Measurements from ENCODE around the gene ZNF436. TPM values are rescaled to one million over a fixed set of nuclear protein-coding genes. Genes with fewer than 3 reads are reported as not detected.

The ZNF436 gene
- polyA plus RNA-seq, 1 experiment = 17.2 TPM

DNA sequence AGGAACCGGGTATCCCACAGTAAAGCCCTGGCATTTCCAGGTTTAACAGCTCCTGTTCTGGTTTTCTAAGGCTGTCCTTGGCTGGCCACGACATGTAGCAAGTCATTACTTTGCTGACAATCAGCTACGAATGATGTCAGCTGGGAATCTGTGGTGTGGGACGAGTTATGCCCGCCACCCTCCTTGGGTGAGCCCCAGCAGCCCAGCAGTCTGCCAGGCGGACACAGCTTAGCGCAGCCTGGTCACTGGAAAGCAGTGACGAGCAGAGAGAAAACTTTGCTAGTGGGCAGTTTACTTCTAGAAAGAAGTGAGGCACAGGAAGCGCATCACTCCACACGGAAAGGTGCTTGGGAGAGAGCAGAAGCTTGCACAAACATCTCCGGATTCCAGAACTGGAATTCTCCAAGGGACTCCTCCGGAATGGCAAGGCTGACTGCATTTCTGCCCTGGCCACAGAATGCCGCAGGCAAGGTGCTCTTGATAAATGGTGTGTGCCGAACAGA is 15.5 kb upstream of the ZNF436 start:
- POLR2A ChIA-PET = interaction anchor here (0.7 to 2.5 kb wide), 4 partner anchors 9 to 1330 kb away, joined by 3 to 15 read pairs (median 4); partner anchors contain the start of genes HNRNPR and ZNF436
- H3K27me3 ChIP-seq (ENCODE audit: control insufficient read depth, insufficient read depth, low read length) = no peaks in the 10 kb centered on the region
- DNase-seq (ENCODE audit: low read depth, low spot score) = no peak
- CTCF ChIA-PET = interaction anchor here (1.0 to 1.1 kb wide), 3 partner anchors 9 to 19 kb away, joined by 3 read pairs; no protein-coding TSS in a partner anchor
- H3K4me3 ChIP-seq (ENCODE audit: low read depth, low read length) = no peak overlapping the region
- TF ChIP-seq, protein P1, sequence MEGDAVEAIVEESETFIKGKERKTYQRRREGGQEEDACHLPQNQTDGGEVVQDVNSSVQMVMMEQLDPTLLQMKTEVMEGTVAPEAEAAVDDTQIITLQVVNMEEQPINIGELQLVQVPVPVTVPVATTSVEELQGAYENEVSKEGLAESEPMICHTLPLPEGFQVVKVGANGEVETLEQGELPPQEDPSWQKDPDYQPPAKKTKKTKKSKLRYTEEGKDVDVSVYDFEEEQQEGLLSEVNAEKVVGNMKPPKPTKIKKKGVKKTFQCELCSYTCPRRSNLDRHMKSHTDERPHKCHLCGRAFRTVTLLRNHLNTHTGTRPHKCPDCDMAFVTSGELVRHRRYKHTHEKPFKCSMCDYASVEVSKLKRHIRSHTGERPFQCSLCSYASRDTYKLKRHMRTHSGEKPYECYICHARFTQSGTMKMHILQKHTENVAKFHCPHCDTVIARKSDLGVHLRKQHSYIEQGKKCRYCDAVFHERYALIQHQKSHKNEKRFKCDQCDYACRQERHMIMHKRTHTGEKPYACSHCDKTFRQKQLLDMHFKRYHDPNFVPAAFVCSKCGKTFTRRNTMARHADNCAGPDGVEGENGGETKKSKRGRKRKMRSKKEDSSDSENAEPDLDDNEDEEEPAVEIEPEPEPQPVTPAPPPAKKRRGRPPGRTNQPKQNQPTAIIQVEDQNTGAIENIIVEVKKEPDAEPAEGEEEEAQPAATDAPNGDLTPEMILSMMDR (IDR thresholded peaks at IDR 0.05; ENCODE audit: low read depth, low read length) = no peak
- peaks cover 7% of the 10 kb centered on the region for H3K9me3 ChIP-seq (ENCODE audit: control insufficient read depth, insufficient read depth, low read length)
- peak overlapping the region; percentile 21 for H3K27ac ChIP-seq (ENCODE audit: low read depth, low read length)

DNA sequence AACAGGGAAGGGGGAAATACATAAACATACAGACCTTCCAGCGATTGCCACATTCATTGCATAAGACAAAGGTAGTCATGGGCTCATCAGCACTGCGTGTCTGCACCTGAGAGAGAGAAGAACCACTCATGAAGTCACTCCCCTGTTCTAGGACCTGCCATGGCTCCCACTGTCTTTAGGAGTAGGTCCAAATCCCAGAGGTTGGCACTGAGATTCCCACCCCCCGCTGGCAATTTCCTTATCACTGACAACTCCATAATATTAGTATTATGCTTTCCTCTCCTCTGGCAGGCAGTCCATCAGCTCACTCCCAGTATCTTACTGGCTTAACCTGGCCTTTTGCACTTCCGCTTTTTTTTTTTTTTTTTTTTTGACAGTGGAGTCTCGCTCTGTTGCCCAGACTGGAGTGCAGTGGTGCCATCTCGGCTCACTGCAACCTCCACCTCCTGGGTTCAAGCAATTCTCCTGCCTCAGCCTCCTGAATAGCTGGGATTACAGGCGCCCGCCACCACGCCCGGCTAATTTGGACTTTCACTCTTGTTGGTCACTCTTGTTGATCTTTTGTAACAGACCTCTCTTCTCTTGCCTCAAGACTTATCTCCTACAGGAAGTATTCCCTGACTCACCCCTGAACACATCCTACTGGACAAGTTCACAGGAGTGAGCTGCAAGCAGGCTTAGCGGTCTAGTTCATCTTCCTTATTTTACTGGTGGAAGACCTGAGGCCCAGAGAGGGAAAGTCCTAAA is 14.8 kb upstream of the ZNF436 start:
- ChIA-PET CTCF (interaction anchor here (1.0 to 1.1 kb wide), 3 partner anchors 10 to 20 kb away, joined by 3 read pairs; no protein-coding TSS in a partner anchor), POLR2A (interaction anchor here (0.6 to 2.5 kb wide), 4 partner anchors 9 to 1330 kb away, joined by 3 to 15 read pairs (median 4); partner anchors contain the start of genes HNRNPR and ZNF436)
- H3K4me3 ChIP-seq (ENCODE audit: low read depth, low read length) = no peak overlapping the region
- no peak for DNase-seq (ENCODE audit: low read depth, low spot score)
- peaks cover 7% of the 10 kb centered on the region for H3K9me3 ChIP-seq (ENCODE audit: control insufficient read depth, insufficient read depth, low read length)
- TF ChIP-seq, protein P1 (IDR thresholded peaks at IDR 0.05; ENCODE audit: low read depth, low read length) = no peak
- H3K27me3 ChIP-seq (ENCODE audit: control insufficient read depth, insufficient read depth, low read length) = no peaks in the 10 kb centered on the region
- H3K27ac ChIP-seq (ENCODE audit: low read depth, low read length) = no peak overlapping the region

DNA sequence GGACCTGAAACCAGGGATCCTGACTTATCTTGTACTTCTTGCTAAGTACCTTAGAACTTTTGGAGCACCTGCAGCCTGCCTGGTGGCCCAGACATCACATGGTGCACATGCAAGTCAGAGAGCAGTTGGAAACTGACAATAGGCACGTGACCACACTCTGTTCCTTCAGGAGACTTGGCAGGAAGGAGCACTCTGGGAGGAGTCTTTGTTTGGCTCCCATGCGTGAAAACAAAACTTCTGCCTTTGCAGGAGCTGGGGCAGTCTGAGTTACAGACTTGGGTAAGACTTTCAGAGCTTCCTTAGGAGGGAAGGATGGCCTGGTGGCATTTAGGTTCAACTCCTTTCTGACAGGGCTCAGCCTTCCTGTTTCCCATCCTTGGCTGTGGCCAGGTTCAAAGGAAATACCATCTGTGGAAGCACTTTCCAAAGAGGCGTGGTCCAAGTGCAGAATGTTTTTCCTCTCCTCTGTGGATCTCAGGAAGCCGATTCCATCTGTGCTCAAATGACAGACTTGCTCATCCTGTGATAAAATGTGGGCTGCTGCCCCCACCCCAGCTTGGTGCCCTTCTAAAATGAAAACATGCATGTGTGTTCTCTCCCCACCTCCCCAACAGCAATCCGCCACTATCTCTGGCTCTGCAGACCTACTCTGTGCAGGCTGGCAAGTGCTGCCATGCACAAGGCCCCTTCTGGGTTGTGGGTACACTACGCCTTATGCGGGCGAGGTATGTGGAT is 14.1 kb upstream of the ZNF436 start:
- POLR2A ChIA-PET = interaction anchor here (2.5 kb wide), 1 partner anchor 39 kb away, joined by 15 read pairs; the partner anchor contains the start of gene HNRNPR
- DNase-seq (ENCODE audit: low read depth, low spot score) = no peak
- H3K9me3 ChIP-seq (ENCODE audit: control insufficient read depth, insufficient read depth, low read length) = peaks cover 7% of the 10 kb centered on the region

DNA sequence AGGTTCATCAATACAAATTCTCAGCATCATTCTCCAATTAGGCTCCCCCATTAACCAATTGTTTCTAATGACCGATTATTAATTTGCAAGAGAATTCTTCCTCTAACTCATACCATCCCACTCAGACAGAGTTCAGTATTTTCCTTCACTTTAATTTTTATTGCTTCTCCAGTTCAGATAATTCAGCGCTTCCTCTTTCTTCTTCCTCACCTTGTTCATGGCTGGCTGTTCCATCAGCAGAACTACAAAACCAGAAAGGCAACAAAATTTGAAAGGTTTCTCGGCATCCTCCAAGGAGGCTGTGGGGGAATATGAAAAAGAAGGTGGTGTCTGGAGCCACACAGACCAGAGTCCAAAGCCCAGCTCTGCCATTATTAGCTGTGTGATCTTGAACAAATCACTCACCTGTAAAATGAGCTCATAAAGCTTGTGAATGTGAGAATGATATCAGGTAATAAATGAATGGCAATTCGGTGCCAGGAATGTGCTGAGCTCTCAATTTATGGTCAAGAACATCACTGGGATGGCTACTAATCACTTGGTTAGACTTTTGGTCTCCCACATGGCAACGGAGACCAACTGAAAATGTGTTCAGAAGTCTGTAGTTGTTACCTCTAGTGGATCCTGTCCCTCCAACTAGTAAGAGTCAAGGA is 11.7 kb upstream of the ZNF436 start:
- Histone ChIP-seq H3K27me3 (ENCODE audit: control insufficient read depth, insufficient read depth, low read length) (no peaks in the 10 kb centered on the region), H3K4me3 (ENCODE audit: low read depth, low read length) (no peak overlapping the region), H3K9me3 (ENCODE audit: control insufficient read depth, insufficient read depth, low read length) (peaks cover 7% of the 10 kb centered on the region), H3K27ac (ENCODE audit: low read depth, low read length) (no peak overlapping the region)
- TF ChIP-seq, protein P1 (IDR thresholded peaks at IDR 0.05; ENCODE audit: low read depth, low read length) = no peak
- ChIA-PET CTCF (no interaction called here), POLR2A (no interaction called here)
- no peak for DNase-seq (ENCODE audit: low read depth, low spot score)

More for the DNA sequence above, 14.1 kb upstream of the ZNF436 start:
- no peak overlapping the region for H3K4me3 ChIP-seq (ENCODE audit: low read depth, low read length)
- H3K27me3 ChIP-seq (ENCODE audit: control insufficient read depth, insufficient read depth, low read length) = no peaks in the 10 kb centered on the region
- TF ChIP-seq, protein P1 (IDR thresholded peaks at IDR 0.05; ENCODE audit: low read depth, low read length) = no peak
- CTCF ChIA-PET = interaction anchor here (0.9 kb wide), 1 partner anchor 20 kb away, joined by 3 read pairs; no protein-coding TSS in a partner anchor
- no peak overlapping the region for H3K27ac ChIP-seq (ENCODE audit: low read depth, low read length)
